Sigmoid colon (tissue), 7 donors: Measurements from ENCODE around the gene SHCBP1. TPM values are rescaled to one million over a fixed set of nuclear protein-coding genes. Genes with fewer than 3 reads are reported as not detected.
"Not testable (repeated sequence)": the region's sequence is repeated elsewhere in the genome, so short reads cannot be mapped to it uniquely, and the experiment has no call there.

ENCODE experiments used
- DNase-seq: peaks from one replicate; pipeline ENCODE4 v3.0.0-alpha.2; 2019
- H3K27ac ChIP-seq, 4 donors: fragments of 200-600 bp; sonication (generic); one replicate each; pipeline ENCODE4 v1.5.1; 2016 to 2019; ENCODE audit warnings: mild to moderate bottlenecking in 1 of 4
- H3K27me3 ChIP-seq, 3 donors: fragments of 200-600 bp; sonication (generic); one replicate each; pipeline ENCODE4 v1.5.1; 2019; ENCODE audit warnings: mild to moderate bottlenecking in 1 of 3
- H3K36me3 ChIP-seq, 4 donors: fragments of 200-600 bp; sonication (generic); one replicate each; pipeline ENCODE4 v1.5.1; 2016 to 2019
- H3K4me1 ChIP-seq, 4 donors: fragments of 200-600 bp; sonication (generic); one replicate each; pipeline ENCODE4 v1.5.1; 2017 to 2019
- H3K4me3 ChIP-seq, 4 donors: fragments of 200-600 bp; sonication (generic); one replicate each; pipeline ENCODE4 v1.5.1; 2017 to 2019; ENCODE audit warnings: mild to moderate bottlenecking in 2 of 4, moderate library complexity in 1 of 4
- H3K9me3 ChIP-seq, 4 donors: fragments of 200-600 bp in 3 of 4; sonication (generic) in 3 of 4; one replicate each; pipeline versions ENCODE4 v1.5.1 to v1.6.1; 2013 to 2019
- CTCF ChIP-seq, 4 experiments: fragments of 450-650 bp in 3 of 4; fragments of 200-600 bp in 1 of 4; IDR thresholded peaks; one replicate each; pipeline ENCODE4 v1.5.1; 2016 to 2019; ENCODE audit warnings: antibody characterized with exemption in 4 of 4, mild to moderate bottlenecking in 3 of 4, moderate library complexity in 2 of 4
- EP300 ChIP-seq, 4 donors: sonication (generic); formaldehyde crosslinking; IDR thresholded peaks; one replicate each; pipeline ENCODE4 v1.6.1; 2017; ENCODE audit warnings: antibody characterized with exemption in 4 of 4
- POLR2A ChIP-seq, 2 donors: fragments of 450-650 bp; IDR thresholded peaks; one replicate each; pipeline ENCODE4 v1.6.1; 2016; ENCODE audit warnings: antibody characterized with exemption in 2 of 2, mild to moderate bottlenecking in 2 of 2, moderate library complexity in 2 of 2
- POLR2AphosphoS5 ChIP-seq, 4 donors: sonication (generic); formaldehyde crosslinking; IDR thresholded peaks; one replicate each; pipeline ENCODE4 v1.6.1; 2017; ENCODE audit warnings: antibody characterized with exemption in 4 of 4
- WGBS, 2 donors: extraction: QIAGEN DNeasy Blood & Tissue Kit; methylation state at CpG; one replicate each; pipeline ENCODE4 v1.1.7; 2013; 5-methylcytosine and 5-hydroxymethylcytosine counted together
- intact Hi-C: fragments of 100-400 bp; cut with DNase I; formaldehyde crosslinking; loops from one replicate; pipeline ENCODE4 v1.15.1; 2023
- polyA plus RNA-seq, 3 donors: library from polyadenylated mRNA; stranded (reverse); fragments of 200-250 nt; gene quantifications; one replicate each; pipeline ENCODE4 v1.2.3, GENCODE V29; 2013
- small RNA-seq, 3 donors: library from RNA; depleted of rRNA; stranded (forward); fragments of <200 nt; gene quantifications; one replicate each; pipeline ENCODE3, GENCODE V24; 2016
- total RNA-seq, 4 donors: library from RNA; depleted of rRNA; stranded (reverse); fragments of >200 nt; gene quantifications; one replicate each; pipeline ENCODE4 v1.1.0, GENCODE V29; 2016
- donor health status: healthy with polysubstance abuse.
- donor health status: Bipolar disorder and iron deficiency.
- donor health status: healthy.

The SHCBP1 gene
- total and polyA plus RNA-seq, 7 donors, result 0.36 to 6.8 (median 0.66) TPM

- Histone ChIP-seq H3K4me1 (peaks cover 0 to 4% (median 0%) of the 10 kb centered on the region in 4 donors), H3K36me3 (no peaks in the 10 kb centered on the region), H3K9me3 (no peaks in the 10 kb centered on the region), H3K4me3 (no peak overlapping the region), H3K27me3 (peaks cover 0 to 6% (median 0%) of the 10 kb centered on the region in 3 donors), H3K27ac (no peak overlapping the region)
- 53 to 70% methylated on average over 3 of the region's 3 CpGs for WGBS, 2 donors
- no peak for TF ChIP-seq POLR2AphosphoS5 (IDR thresholded peaks at IDR 0.05)
- TF ChIP-seq EP300 (IDR thresholded peaks at IDR 0.05), result no peak
- TF ChIP-seq CTCF (IDR thresholded peaks at IDR 0.05), result no peak
- TF ChIP-seq POLR2A (IDR thresholded peaks at IDR 0.05), result no peak
- no peak for DNase-seq
- intact Hi-C loops, result loop anchor here (2.0 kb wide), 1 partner anchor 51 kb away; no protein-coding TSS in a partner anchor
These were observed 65.2 kb downstream of the SHCBP1 start for GRCh38 chr16:46555951-46556350.

- H3K4me3 ChIP-seq, H3K9me3 ChIP-seq, H3K36me3 ChIP-seq, H3K27me3 ChIP-seq, H3K27ac ChIP-seq, H3K4me1 ChIP-seq: not testable (repeated sequence)
- peak; percentile 77 for DNase-seq
- WGBS, 2 donors, result 21 to 28% methylated on average over 14 of the region's 14 CpGs
- peak in 3 of 4 experiments; percentile 43 to 66 (median 58) for TF ChIP-seq CTCF (IDR thresholded peaks at IDR 0.05)
- intact Hi-C loops, result loop anchor here (2.0 kb wide), 1 partner anchor 52 kb away; no protein-coding TSS in a partner anchor
These were observed 66.7 kb downstream of the SHCBP1 start for GRCh38 chr16:46554435-46554834.

- no peak for TF ChIP-seq EP300 (IDR thresholded peaks at IDR 0.05)
- no peak for TF ChIP-seq POLR2AphosphoS5 (IDR thresholded peaks at IDR 0.05)
- TF ChIP-seq POLR2A (IDR thresholded peaks at IDR 0.05), result no peak
- TF ChIP-seq CTCF (IDR thresholded peaks at IDR 0.05), result no peak
- Histone ChIP-seq H3K4me3 (no peak overlapping the region), H3K4me1 (peaks cover 0 to 1% (median 0%) of the 10 kb centered on the region in 4 donors), H3K27ac (no peak overlapping the region), H3K27me3 (peaks cover 0 to 3% (median 0%) of the 10 kb centered on the region in 3 donors), H3K36me3 (no peaks in the 10 kb centered on the region), H3K9me3 (no peaks in the 10 kb centered on the region)
- intact Hi-C loops, result no loop called here
- WGBS, 2 donors, result 54 to 61% methylated on average over 3 of the region's 3 CpGs
- no peak for DNase-seq
These were observed 71.7 kb downstream of the SHCBP1 start for GRCh38 chr16:46549477-46549876.

Small RNA genes within 50 kb of the gene (small RNA-seq; reads per million reads assigned to genes)
- gene RNU6-845P, result 0 reads per million in 3 donors

Other genes with a start within 250 kb of the SHCBP1 start
- 10 to 100 TPM; 44.4 to 61.8 (median 59.2) TPM for gene VPS35, start 67.8 kb upstream of the SHCBP1 start, total RNA-seq
- gene VPS35, start 67.8 kb upstream of the SHCBP1 start, polyA plus RNA-seq, result 10 to 100 TPM; 28.7 to 43.7 (median 43.2) TPM
- 1 to 10 TPM in 2 of 4 donors, under 1 TPM in 2; 0.33 to 2.5 (median 0.83) TPM for gene ORC6, start 68.3 kb upstream of the SHCBP1 start, total RNA-seq
- gene ORC6, start 68.3 kb upstream of the SHCBP1 start, polyA plus RNA-seq, result 1 to 10 TPM; 2.4 to 9.2 (median 6.7) TPM
- under 1 TPM in 3 of 4 donors, not detected in 1; under 0.01 to 0.16 (median 0.14) TPM for gene MYLK3, start 127.0 kb upstream of the SHCBP1 start, total RNA-seq
- gene MYLK3, start 127.0 kb upstream of the SHCBP1 start, polyA plus RNA-seq, result under 1 TPM; under 0.01 to 0.07 (median under 0.01) TPM
- gene C16orf87, start 209.8 kb upstream of the SHCBP1 start, total RNA-seq, result 10 to 100 TPM in 2 of 4 donors, 1 to 10 TPM in 2; 5.0 to 10.5 (median 8.7) TPM
- gene C16orf87, start 209.8 kb upstream of the SHCBP1 start, polyA plus RNA-seq, result 1 to 10 TPM; 5.1 to 6.0 (median 5.9) TPM